K562 (cell line): ENCODE data around the gene ZNF837. TPM values are rescaled to one million over a fixed set of nuclear protein-coding genes. Genes with fewer than 3 reads are reported as not detected.
A peak's percentile ranks its signal among the peaks of the same experiment; 100 is the strongest.

ENCODE experiments used
- ASH1L ChIP-seq: fragments of 450-650 bp; IDR thresholded peaks from 2 replicates; pipeline ENCODE4 v1.6.1; 2018; ENCODE audit warnings: borderline replicate concordance, mild to moderate bottlenecking, low read depth; ENCODE audit not compliant: partially characterized antibody
- BACH1 ChIP-seq: fragments of 200-800 bp; sonication (Bioruptor generic); IDR thresholded peaks from 2 replicates; pipeline ENCODE4 v1.6.1; 2016; ENCODE audit warnings: missing genetic modification characterization, missing compliant biosample characterization
- CCAR2 ChIP-seq: fragments of 200-400 bp; formaldehyde crosslinking; IDR thresholded peaks from 2 replicates; pipeline ENCODE4 v1.6.1; 2017; ENCODE audit warnings: mild to moderate bottlenecking, low read depth, low read length
- CLOCK ChIP-seq: fragments of 250-450 bp; sonication (Bioruptor Pico); IDR thresholded peaks from 2 replicates; pipeline ENCODE4 v1.4.0; 2020; ENCODE audit warnings: mild to moderate bottlenecking, moderate library complexity, borderline replicate concordance
- ESRRA ChIP-seq: fragments of 450-650 bp; IDR thresholded peaks from 2 replicates; pipeline ENCODE4 v1.6.1; 2014; ENCODE audit warnings: low read depth, mild to moderate bottlenecking, moderate library complexity, borderline replicate concordance
- HDAC2 ChIP-seq: fragments of 450-650 bp; IDR thresholded peaks from 2 replicates; pipeline ENCODE4 v1.6.1; 2016; ENCODE audit warnings: mild to moderate bottlenecking
- ID3 ChIP-seq, 2 experiments: fragments of 250-450 bp in 1 of 2; fragments of 450-650 bp in 1 of 2; sonication (Bioruptor Pico) in 1 of 2; IDR thresholded peaks; 2 replicates each; pipeline versions ENCODE4 v1.6.1 to v1.8.0; 2016 to 2021; ENCODE audit warnings: mild to moderate bottlenecking in 2 of 2, moderate library complexity in 2 of 2, missing compliant biosample characterization in 1 of 2, missing genetic modification characterization in 1 of 2
- MCM7 ChIP-seq, 2 experiments: fragments of 450-650 bp; IDR thresholded peaks; 2 replicates each; pipeline ENCODE4 v1.6.1; 2016 to 2018
- POLR2H ChIP-seq: IDR thresholded peaks from 2 replicates; pipeline ENCODE4 v1.6.1; 2016; ENCODE audit warnings: missing genetic modification characterization, low read depth, mild to moderate bottlenecking, control low read depth, missing compliant biosample characterization, moderate library complexity
- PRMT5 ChIP-seq: sonication (generic); formaldehyde crosslinking; IDR thresholded peaks from 2 replicates; pipeline ENCODE4 v1.5.0; 2020; ENCODE audit warnings: missing genetic modification reagents
- PTRF ChIP-seq: fragments of 450-650 bp; IDR thresholded peaks from 2 replicates; pipeline ENCODE4 v1.6.1; 2016; ENCODE audit warnings: mild to moderate bottlenecking, missing genetic modification characterization, missing compliant biosample characterization
- RBM39 ChIP-seq: fragments of 200-400 bp; formaldehyde crosslinking; optimal IDR thresholded peaks from 2 replicates; pipeline ENCODE3; 2018; ENCODE audit warnings: low read depth, low read length
- SRSF7 ChIP-seq: fragments of 200-400 bp; formaldehyde crosslinking; optimal IDR thresholded peaks from 2 replicates; pipeline ENCODE3; 2017; ENCODE audit warnings: mild to moderate bottlenecking, low read depth, low read length
- TCF15 ChIP-seq: fragments of 250-450 bp; sonication (Bioruptor Pico); IDR thresholded peaks from 2 replicates; pipeline ENCODE4 v1.8.0; 2022; ENCODE audit warnings: moderate library complexity, mild to moderate bottlenecking, inconsistent platforms
- ZKSCAN3 ChIP-seq: fragments of 250-450 bp; sonication (Bioruptor Pico); IDR thresholded peaks from 2 replicates; pipeline ENCODE4 v1.4.0; 2020
- ZNF277 ChIP-seq: fragments of 250-450 bp; sonication (Bioruptor Pico); IDR thresholded peaks from 2 replicates; pipeline ENCODE4 v1.8.0; 2022; ENCODE audit warnings: inconsistent platforms, mild to moderate bottlenecking, moderate library complexity, borderline replicate concordance
- ZNF551 ChIP-seq: fragments of 250-450 bp; sonication (Bioruptor Pico); IDR thresholded peaks from 2 replicates; pipeline ENCODE4 v1.5.0; 2021; ENCODE audit warnings: mild to moderate bottlenecking, moderate library complexity
- ZNF583 ChIP-seq: fragments of 250-450 bp; sonication (Bioruptor Pico); IDR thresholded peaks from 2 replicates; pipeline ENCODE4 v1.4.0; 2020
- ZNF79 ChIP-seq: fragments of 250-450 bp; sonication (Bioruptor Pico); IDR thresholded peaks from 2 replicates; pipeline ENCODE4 v1.4.0; 2020; ENCODE audit warnings: low read depth, mild to moderate bottlenecking, moderate library complexity
- polyA plus RNA-seq, 8 experiments: library from polyadenylated mRNA; depleted of rRNA in 4 of 8; stranded (reverse) in 5 of 8; unstranded in 3 of 8; fragments of >200 nt; fragmentation: Nextera tagmentation in 2 of 8; fragmentation: Illumina TruSeq in 1 of 8; extraction: Ambion mirVana in 2 of 8; extraction: Trizol in 1 of 8; gene quantifications; 2 replicates each; pipeline versions ENCODE4 v1.2.1 to v1.2.3, GENCODE V29; 2011 to 2014; ENCODE audit warnings: inconsistent platforms in 1 of 8, missing spikeins in 1 of 8
- total RNA-seq, 7 experiments: library from RNA; depleted of rRNA in 6 of 7; stranded (reverse); fragments of >200 nt in 6 of 7; fragmentation: Illumina TruSeq in 2 of 7; extraction: Trizol in 2 of 7; gene quantifications; 2 replicates each; pipeline versions ENCODE4 v1.2.1 to v1.2.3, GENCODE V29; 2011 to 2021; ENCODE audit warnings: low replicate concordance in 1 of 7

ZNF837 gene
- total and polyA plus RNA-seq, 9 of the 15 experiments (the other 6 are each of a cell fraction or from before 2014, with no cell fraction given), result 0.11 to 2.1 (median 0.57) TPM; not detected in 4

GRCh38 chr19:58400916-58401839 is 20.3 kb upstream of the ZNF837 start (continued):
- TF ChIP-seq HDAC2 (peak; percentile 53; the same call in 1 of the 2 replicates), RBM39 (no peak), ASH1L (no peak), ZNF277 (CRISPR knock-in tag) (no peak), CLOCK (CRISPR knock-in tag) (no peak), MCM7 (IDR thresholded peaks at IDR 0.05) (no peak), ZKSCAN3 (CRISPR knock-in tag) (no peak), ZNF79 (CRISPR knock-in tag) (no peak), SRSF7 (no peak), CCAR2 (no peak), ZNF551 (CRISPR knock-in tag) (no peak), TCF15 (CRISPR knock-in tag) (0 out of 2 replicates have a peak, but pooled peaks have one; percentile 27), ESRRA (no peak; the same call in 1 of the 2 replicates), ID3 (CRISPR knock-in tag; IDR thresholded peaks at IDR 0.05) (no peak), ID3 (tag; IDR thresholded peaks at IDR 0.05) (0 out of 2 replicates have a peak, but pooled peaks have one; percentile 45), POLR2H (tag) (peak; percentile 84), PRMT5 (no peak), PTRF (tag) (no peak), BACH1 (tag) (no peak), ZNF583 (CRISPR knock-in tag) (0 out of 2 replicates have a peak, but pooled peaks have one; percentile 44)
